B cell (primary cell): ENCODE measurements around the gene MYEF2. TPM values are rescaled to one million over a fixed set of nuclear protein-coding genes. Genes with fewer than 3 reads are reported as not detected.

ENCODE experiments used
- ATAC-seq: fragments of 200-7000 bp; cut with Tn5 transposase; one replicate; pipeline ENCODE4 v1.10.0; 2021; ENCODE audit warnings: low read depth, mild to moderate bottlenecking, moderate number of reproducible peaks, moderate library complexity
- CTCF ChIA-PET: fragments of 350-600 bp; sonication (Branson Sonifier 250); formaldehyde crosslinking; loops from one replicate; lab custom pipeline; 2021; ENCODE audit warnings: antibody characterized with exemption, inconsistent platforms; lab: Charles Lee
- POLR2A ChIA-PET: fragments of 350-600 bp; sonication (Branson Sonifier 250); formaldehyde crosslinking; loops from one replicate; lab custom pipeline; 2021; ENCODE audit warnings: antibody characterized with exemption; lab: Charles Lee
- DNase-seq: peaks from one replicate; pipeline ENCODE4 v3.0.0; 2013
- H2AFZ ChIP-seq: 2 replicates; pipeline ENCODE4 v1.6.1; 2012; ENCODE audit warnings: mild to moderate bottlenecking, low read depth, low read length; ENCODE audit not compliant: insufficient read depth, poor library complexity, severe bottlenecking
- H3K27ac ChIP-seq, 2 donors: 1 replicate in 1 of 2; 2 replicates in 1 of 2; pipeline ENCODE4 v1.5.1; 2012 to 2013; ENCODE audit warnings: low read length in 2 of 2, mild to moderate bottlenecking in 2 of 2, moderate library complexity in 1 of 2
- H3K27me3 ChIP-seq, 4 experiments: fragments of 200-600 bp in 1 of 4; sonication (generic) in 1 of 4; replicated peaks in 1 of 4; 1 replicate in 2 of 4; 2 replicates in 2 of 4; pipeline versions ENCODE4 v1.6.1 to v1.7.0; 2013 to 2016; ENCODE audit warnings: low read length in 3 of 4, mild to moderate bottlenecking in 2 of 4, mixed read lengths in 1 of 4, moderate library complexity in 1 of 4; ENCODE audit not compliant: insufficient read depth in 4 of 4, control insufficient read depth in 3 of 4; ENCODE audit errors: control extremely low read depth in 1 of 4
- H3K36me3 ChIP-seq, 2 experiments: replicated peaks in 1 of 2; 1 replicate in 1 of 2; 2 replicates in 1 of 2; pipeline versions ENCODE4 v1.6.1 to v1.7.1; 2013; ENCODE audit warnings: low read length in 1 of 2; ENCODE audit not compliant: insufficient read depth in 2 of 2, control insufficient read depth in 1 of 2; ENCODE audit errors: control extremely low read depth in 1 of 2, extremely low read depth in 1 of 2
- H3K4me1 ChIP-seq, 2 donors: fragments of 200-600 bp in 1 of 2; sonication (generic) in 1 of 2; 1 replicate in 1 of 2; 2 replicates in 1 of 2; pipeline versions ENCODE4 v1.5.1 to v1.6.1; 2013 to 2017; ENCODE audit warnings: low read length in 2 of 2; ENCODE audit not compliant: control insufficient read depth in 2 of 2, insufficient read depth in 2 of 2
- H3K4me2 ChIP-seq: replicated peaks from 2 replicates; pipeline ENCODE3; 2012; ENCODE audit warnings: mild to moderate bottlenecking, low read depth, low read length; ENCODE audit not compliant: poor library complexity, severe bottlenecking
- H3K4me3 ChIP-seq, 5 experiments: fragments of 200-600 bp in 1 of 5; sonication (generic) in 1 of 5; 1 replicate in 3 of 5; 2 replicates in 2 of 5; pipeline versions ENCODE4 v1.5.1 to v1.7.0; 2011 to 2016; ENCODE audit warnings: low read length in 4 of 5, mild to moderate bottlenecking in 4 of 5, low read depth in 2 of 5, control low read depth in 1 of 5, moderate library complexity in 1 of 5; ENCODE audit not compliant: insufficient read depth in 1 of 5; ENCODE audit errors: control extremely low read depth in 1 of 5, extremely low read depth in 1 of 5
- H3K79me2 ChIP-seq: fragments of 200-600 bp; sonication (generic); one replicate; pipeline ENCODE4 v1.6.0; 2016; ENCODE audit warnings: low read length; ENCODE audit not compliant: control insufficient read depth, insufficient read depth
- H3K9ac ChIP-seq: fragments of 200-600 bp; sonication (generic); 2 replicates; pipeline ENCODE4 v1.6.1; 2017; ENCODE audit warnings: mild to moderate bottlenecking, low read length, moderate library complexity
- H3K9me3 ChIP-seq, 3 donors: one replicate each; pipeline versions ENCODE4 v1.6.1 to v1.7.1; 2013; ENCODE audit warnings: low read length in 2 of 3; ENCODE audit not compliant: control insufficient read depth in 2 of 3, insufficient read depth in 1 of 3; ENCODE audit errors: control extremely low read depth in 1 of 3
- H4K20me1 ChIP-seq: 2 replicates; pipeline ENCODE4 v1.6.0; 2012; ENCODE audit warnings: mild to moderate bottlenecking, low read length; ENCODE audit not compliant: insufficient read depth, control insufficient read depth, poor library complexity, severe bottlenecking
- H3K27ac Mint-ChIP-seq: one replicate; pipeline ENCODE4 v1.8.0; 2021; ENCODE audit warnings: mixed read lengths
- H3K27me3 Mint-ChIP-seq: one replicate; pipeline ENCODE4 v1.8.0; 2021; ENCODE audit warnings: mixed read lengths
- H3K4me1 Mint-ChIP-seq: one replicate; pipeline ENCODE4 v1.8.0; 2021; ENCODE audit warnings: mixed read lengths
- H3K4me3 Mint-ChIP-seq: one replicate; pipeline ENCODE4 v1.8.0; 2021; ENCODE audit warnings: mixed read lengths
- H3K9me3 Mint-ChIP-seq: one replicate; pipeline ENCODE4 v1.8.0; 2022; ENCODE audit warnings: mixed read lengths; ENCODE audit not compliant: insufficient read depth
- EZH2 ChIP-seq: IDR thresholded peaks from 2 replicates; pipeline ENCODE4 v1.6.1; 2012; ENCODE audit warnings: borderline replicate concordance, low read depth, mild to moderate bottlenecking, moderate library complexity, low read length; ENCODE audit not compliant: insufficient read depth, poor library complexity, severe bottlenecking
- WGBS: methylation state at CpG from one replicate; pipeline ENCODE4 v1.1.5; 2013; ENCODE audit warnings: missing lambda C conversion rate; ENCODE audit not compliant: insufficient coverage; 5-methylcytosine and 5-hydroxymethylcytosine counted together
- intact Hi-C: fragments of 100-400 bp; cut with micrococcal nuclease; formaldehyde crosslinking; loops from one replicate; pipeline ENCODE4 v1.10.0; 2022
- polyA plus RNA-seq: library from polyadenylated mRNA; depleted of rRNA; stranded (reverse); fragments of >200 nt; gene quantifications from 2 replicates; pipeline ENCODE4 v1.2.3, GENCODE V29; 2012
- total RNA-seq, 2 donors: library from RNA; stranded (reverse); fragments of 120-200 nt in 1 of 2; gene quantifications; 1 replicate in 1 of 2; 2 replicates in 1 of 2; pipeline versions ENCODE4 v1.2.3 to v1.2.4, GENCODE V29; 2013 to 2022
- TF ChIP-seq, protein P1 (sequence below): fragments of 200-600 bp; IDR thresholded peaks from one replicate; pipeline ENCODE4 v1.8.0; 2022; ENCODE audit warnings: antibody characterized with exemption, mild to moderate bottlenecking

MYEF2 gene
- total and polyA plus RNA-seq, 2 donors (not counting 1 experiment from before 2014, with no cell fraction given), result 3.9 to 34.3 TPM

DNA sequence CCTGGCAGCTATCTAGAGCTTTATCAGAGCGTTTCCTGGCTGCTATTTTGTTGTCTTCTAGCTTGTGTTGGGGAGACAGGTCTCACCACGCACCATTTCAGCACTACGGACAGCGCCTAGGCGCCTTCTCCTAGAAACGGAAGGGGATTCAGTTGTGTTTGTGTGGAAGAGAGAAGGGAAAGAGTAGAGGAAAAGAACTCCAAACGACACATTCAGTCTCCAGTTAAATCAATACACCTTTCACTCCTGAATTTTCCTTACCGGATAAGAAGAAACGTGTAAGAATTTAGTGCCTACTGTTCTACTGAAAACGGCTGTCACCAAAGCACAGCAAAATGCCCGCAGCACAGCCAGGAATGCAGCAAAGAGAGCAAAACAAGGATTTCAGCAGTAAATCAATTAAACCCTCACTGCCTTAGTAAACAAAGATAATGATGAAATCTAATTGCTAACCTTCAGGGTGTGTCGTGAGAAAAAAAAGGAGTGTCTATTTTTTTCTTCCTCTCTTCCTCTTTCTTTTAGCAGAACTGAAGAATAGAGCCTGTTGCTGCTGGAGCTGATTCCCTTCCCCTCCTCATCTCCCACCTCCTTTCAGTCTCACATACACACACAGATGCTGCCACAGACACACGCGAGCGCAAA lies 13.0 kb upstream of the MYEF2 start:
- Histone ChIP-seq H3K27me3 (peaks cover 0 to 9% (median 4%) of the 10 kb centered on the region in 4 experiments), H3K27ac (no peak overlapping the region), H3K79me2 (no peaks in the 10 kb centered on the region), H3K4me3 (no peak overlapping the region), H2AFZ (no peak overlapping the region), H3K4me1 (no peaks in the 10 kb centered on the region), H4K20me1 (no peaks in the 10 kb centered on the region), H3K9ac (no peak overlapping the region), H3K36me3 (no peaks in the 10 kb centered on the region), H3K9me3 (peaks cover 0 to 3% (median 0%) of the 10 kb centered on the region in 3 donors), H3K4me2 (no peak overlapping the region)
- ATAC-seq (no peak), DNase-seq (peak; percentile 25)
- no peak for TF ChIP-seq EZH2
- TF ChIP-seq, protein P1, sequence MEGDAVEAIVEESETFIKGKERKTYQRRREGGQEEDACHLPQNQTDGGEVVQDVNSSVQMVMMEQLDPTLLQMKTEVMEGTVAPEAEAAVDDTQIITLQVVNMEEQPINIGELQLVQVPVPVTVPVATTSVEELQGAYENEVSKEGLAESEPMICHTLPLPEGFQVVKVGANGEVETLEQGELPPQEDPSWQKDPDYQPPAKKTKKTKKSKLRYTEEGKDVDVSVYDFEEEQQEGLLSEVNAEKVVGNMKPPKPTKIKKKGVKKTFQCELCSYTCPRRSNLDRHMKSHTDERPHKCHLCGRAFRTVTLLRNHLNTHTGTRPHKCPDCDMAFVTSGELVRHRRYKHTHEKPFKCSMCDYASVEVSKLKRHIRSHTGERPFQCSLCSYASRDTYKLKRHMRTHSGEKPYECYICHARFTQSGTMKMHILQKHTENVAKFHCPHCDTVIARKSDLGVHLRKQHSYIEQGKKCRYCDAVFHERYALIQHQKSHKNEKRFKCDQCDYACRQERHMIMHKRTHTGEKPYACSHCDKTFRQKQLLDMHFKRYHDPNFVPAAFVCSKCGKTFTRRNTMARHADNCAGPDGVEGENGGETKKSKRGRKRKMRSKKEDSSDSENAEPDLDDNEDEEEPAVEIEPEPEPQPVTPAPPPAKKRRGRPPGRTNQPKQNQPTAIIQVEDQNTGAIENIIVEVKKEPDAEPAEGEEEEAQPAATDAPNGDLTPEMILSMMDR, result no peak
- Mint-ChIP-seq H3K4me3 (no peak overlapping the region), H3K27ac (no peak overlapping the region), H3K9me3 (no peaks in the 10 kb centered on the region), H3K27me3 (peaks cover 43% of the 10 kb centered on the region), H3K4me1 (peaks cover 2% of the 10 kb centered on the region)
- intact Hi-C loops, result no loop called here
- WGBS, result 7% methylated on average over 3 of the region's 15 CpGs
- ChIA-PET POLR2A (no interaction called here), CTCF (interaction anchor here (0.7 kb wide), 1 partner anchor 132 kb away, joined by 3 read pairs; no protein-coding TSS in a partner anchor)

DNA sequence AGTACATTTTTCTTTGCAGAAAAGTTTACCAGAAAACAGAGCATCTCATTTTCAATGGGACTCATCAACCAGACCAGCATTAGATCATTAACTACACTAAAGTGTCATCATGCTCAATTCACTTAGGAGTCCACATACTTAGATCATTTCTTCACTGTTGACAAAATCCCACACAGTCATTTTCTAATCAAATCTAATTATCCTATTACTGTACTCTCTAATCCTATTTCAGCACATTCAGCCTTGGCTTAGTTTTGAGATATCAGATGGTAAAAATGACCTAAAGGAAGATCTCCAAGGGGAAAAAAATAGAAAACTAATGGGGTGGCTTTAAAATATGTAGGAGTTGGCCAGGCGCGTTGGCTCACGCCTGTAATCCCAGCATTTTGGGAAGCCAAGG lies 8.2 kb upstream of the MYEF2 start:
- TF ChIP-seq, protein P1, result no peak
- TF ChIP-seq EZH2, result no peak
- intact Hi-C loops, result no loop called here
- Histone ChIP-seq H2AFZ (no peak overlapping the region), H3K9me3 (no peaks in the 10 kb centered on the region), H3K4me1 (no peaks in the 10 kb centered on the region), H3K9ac (no peak overlapping the region), H3K4me2 (no peak overlapping the region), H3K27ac (no peak overlapping the region), H3K36me3 (no peaks in the 10 kb centered on the region), H3K27me3 (peaks cover 0 to 10% (median 3%) of the 10 kb centered on the region in 4 experiments), H4K20me1 (no peaks in the 10 kb centered on the region), H3K79me2 (no peaks in the 10 kb centered on the region), H3K4me3 (no peak overlapping the region)
- no peaks in the 10 kb centered on the region for H3K9me3 Mint-ChIP-seq
- WGBS, result 100% methylated on average over 3 of the region's 3 CpGs
- peaks cover under 1% of the 10 kb centered on the region for H3K4me1 Mint-ChIP-seq
- POLR2A ChIA-PET, result no interaction called here
- CTCF ChIA-PET, result no interaction called here
- ATAC-seq (no peak), DNase-seq (no peak)
- no peak overlapping the region for H3K27ac Mint-ChIP-seq
- H3K4me3 Mint-ChIP-seq, result no peak overlapping the region
- H3K27me3 Mint-ChIP-seq, result peaks cover 44% of the 10 kb centered on the region
